Hepatic stellate cell (primary cell): Measurements from ENCODE around the gene MYO10.
A peak's percentile ranks its signal among the peaks of the same experiment; 100 is the strongest.

Source experiments
- DNase-seq: peaks from one replicate; pipeline ENCODE4 v3.0.0; 2011; ENCODE audit warnings: low spot score

Gene MYO10

DNA sequence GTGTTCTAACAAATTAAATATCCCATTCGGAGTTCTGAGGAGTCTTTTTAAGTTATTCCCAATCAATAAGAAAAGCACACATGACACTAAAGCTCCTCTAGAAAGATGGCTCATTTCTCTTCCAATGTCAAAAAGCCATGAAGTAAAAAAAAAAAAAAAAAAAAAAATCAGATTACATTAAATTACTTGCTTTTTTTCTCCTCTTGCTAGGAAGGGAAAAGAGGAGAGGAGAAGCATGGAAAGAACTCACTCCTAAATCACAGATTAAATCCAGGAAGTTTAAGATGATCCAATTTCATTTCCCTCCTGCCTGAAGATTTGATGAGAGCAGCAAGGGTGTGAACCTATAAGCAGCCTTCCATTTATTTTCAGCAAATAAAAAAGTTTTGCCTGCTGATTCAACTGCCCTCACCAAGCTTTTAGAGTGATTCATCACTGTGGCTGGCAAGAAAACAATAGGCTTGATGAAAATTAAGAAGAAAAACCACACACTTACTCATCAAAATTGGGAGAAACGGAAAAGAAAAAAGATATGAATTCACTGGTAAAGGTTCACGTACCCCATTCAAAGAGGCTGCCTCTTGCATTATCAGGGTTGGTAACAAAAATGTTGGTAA, 19.7 kb downstream of the MYO10 start:
- peak; percentile 69 for DNase-seq

DNA sequence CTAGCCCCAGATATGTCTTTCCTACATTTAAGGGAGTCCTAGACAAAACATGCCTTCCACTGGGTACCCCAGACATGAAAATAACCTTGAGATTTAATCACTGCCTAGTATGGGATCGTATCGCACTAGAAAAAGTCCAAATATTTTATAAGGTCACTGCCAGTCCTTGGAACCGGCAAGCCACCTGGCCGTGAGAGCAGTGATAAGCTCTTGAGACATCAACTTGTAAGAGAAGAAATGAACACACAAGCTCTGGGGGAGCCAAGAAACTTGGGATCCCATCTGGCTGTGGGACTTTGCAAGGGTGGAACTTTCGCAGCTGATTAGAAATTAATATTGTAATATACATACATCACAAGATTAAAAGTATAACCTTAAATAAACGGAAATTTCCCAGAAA, 21.5 kb downstream of the MYO10 start:
- no peak for DNase-seq

DNA sequence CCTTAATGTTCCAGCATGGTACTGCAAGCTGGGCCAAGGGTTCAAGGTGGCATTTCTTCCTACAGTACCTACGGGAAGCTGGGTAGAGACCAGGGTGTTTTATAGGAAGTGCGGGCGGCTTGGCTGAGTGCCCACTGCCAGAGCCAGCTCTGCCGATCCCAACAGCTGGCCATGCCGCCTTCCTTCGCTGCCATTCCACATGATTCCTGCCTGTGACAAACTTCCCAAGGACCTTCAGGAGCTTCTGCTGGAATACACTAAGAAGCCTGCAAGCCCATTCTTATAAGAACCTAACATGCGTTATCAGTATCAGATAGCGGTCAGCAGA, 22.0 kb downstream of the MYO10 start:
- DNase-seq, result no peak

DNA sequence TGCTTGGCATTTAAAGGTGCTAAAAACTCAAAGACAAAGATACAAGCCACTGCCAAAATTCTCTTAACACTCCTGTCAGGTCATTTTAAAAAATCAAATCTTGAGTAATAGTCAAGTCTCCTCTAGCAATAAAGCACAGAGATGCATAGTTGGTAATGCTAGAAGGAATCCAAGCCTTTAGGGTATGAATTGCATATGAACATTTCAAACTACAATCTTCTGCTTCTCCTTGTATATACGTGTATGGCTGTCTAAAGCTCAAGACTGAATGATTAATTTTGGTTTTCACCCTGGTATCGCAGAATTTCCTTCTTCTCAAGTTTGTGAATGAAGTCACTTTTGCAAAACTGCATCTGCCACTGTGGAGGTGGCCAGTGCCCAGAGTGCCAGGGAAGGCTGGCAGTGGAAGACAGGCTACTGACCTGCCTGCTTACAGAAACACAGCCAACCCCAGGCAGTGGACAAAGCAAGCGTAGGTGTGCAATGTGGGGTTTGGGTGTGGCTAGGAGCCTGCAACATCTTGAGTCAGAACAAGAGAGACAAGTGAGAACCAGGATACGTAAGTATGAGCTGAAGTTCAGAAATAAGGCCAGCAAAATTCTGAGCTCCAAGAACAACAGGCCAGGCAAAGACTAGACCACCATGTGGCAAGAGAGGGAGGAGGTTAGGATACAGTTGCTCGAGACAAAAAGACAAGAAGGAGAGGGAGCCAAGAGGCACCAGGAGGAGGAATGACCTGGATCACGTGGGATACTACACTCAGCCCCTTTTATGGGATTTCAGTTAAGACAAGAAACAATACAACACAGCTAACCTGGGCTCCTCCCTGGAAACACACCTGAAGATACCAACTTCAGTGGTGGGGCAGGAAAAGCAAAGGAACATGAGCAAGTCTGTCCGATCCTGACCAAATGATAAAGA, 22.6 kb downstream of the MYO10 start:
- DNase-seq, result no peak

DNA sequence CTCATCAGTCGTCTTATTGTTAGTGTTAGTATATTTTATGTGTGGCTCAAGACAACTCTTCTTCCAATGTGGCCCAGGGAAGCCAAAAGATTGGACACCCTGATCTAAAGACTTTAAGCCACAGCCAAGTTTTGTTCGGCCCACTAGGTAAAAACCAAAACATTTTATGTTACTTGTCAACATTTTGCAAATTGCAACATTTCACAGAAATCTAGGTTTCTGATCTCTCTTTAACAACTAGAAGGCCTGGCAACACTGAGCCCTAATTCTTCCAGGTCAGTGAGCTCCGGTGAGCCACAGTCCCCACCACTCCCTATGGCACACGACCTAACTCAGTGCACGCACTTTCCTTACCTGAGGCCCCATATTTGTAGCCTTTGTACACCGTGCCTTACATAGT, 24.0 kb downstream of the MYO10 start:
- DNase-seq, result no peak

DNA sequence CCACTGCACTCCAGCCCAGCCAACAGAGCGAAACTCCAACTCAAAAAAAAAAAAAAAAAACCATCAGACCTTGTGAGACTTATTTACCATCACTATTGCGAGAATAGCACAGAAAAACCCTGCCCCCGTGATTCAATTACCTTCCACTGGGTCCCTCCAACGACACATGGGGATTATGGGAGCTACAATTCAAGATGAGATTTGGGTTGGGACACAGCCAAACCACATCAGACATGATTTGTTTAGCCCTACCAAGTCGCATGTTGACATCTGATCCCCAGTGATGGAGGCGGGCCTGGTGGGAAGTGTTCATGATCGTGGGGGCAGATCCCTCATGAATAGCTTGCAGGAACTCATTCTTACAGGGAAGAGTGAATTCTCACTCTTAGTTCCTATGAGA, 26.6 kb downstream of the MYO10 start:
- DNase-seq, result no peak

DNA sequence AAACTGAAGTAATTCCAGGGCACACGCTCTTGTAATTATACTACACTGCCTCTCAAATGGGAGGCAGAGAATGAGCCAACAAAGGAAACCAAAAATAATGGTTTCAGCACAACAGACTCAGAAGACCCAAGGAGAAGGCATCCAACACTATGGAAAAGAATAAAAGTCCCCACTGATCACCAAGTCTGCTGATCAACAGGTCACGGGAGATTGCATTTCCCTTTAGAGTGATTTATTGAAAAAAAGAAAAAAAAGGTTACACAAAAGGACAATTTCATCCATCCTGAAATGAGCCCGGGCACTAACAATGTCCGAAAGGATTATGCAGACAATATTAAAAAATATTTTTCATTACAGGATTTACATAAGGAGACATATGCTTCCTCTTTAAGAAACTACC, 28.8 kb downstream of the MYO10 start:
- no peak for DNase-seq

DNA sequence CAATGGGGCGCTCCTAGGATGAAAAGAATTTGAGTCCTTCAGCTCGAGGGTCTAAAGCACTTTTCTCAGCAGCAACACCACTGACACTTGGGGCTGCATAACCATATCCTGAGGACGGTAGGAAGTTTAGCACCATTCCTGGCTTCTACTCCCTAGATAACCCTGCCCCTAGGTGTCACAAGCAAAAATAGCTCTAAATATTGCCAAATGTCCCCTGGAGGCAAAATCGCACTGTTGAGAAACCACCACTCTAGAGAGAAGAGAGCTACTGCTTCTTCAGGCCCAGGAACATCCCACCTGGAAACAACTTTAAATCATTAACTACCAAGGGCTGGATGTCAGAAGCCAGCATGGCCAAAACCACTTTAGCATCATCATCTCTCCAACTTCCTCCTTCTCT, 29.8 kb downstream of the MYO10 start:
- no peak for DNase-seq

DNA sequence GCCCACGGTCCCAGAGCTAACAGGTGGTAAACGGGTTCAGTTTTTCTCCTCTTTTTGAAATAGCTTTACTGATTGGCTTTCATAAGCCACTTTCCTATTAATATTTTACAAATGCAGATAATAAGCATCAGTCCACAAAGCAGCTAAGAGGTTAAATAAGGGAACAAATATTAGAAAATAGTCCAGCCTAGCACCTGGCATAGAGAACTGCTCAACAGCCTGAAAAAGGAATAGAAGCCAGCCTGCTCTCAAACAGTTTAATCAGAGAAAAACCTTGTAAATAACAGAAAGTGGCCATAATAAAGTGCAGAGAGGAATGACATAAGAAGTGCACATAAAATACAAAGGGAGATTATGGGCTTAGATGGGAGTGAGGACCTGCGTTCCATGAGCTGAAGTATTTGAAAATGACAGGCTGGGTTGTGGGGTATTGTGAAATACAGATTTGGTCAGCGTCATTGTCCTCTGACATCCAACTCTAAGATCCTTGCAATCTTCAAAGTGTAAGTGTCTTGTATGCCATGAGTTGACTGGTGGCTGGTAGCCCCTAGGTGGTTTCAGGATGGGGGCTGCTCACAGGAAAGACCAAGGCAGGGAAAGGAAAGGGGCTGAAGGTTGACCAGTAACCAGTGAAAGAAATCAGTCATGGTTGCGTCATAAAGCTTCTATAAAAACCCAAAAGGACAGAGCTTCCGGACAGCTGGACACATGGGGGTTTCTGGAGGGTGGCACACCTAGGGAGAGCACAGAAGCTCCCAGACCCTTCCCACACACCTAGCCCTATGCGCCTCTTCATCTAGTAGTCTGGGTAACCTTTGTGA, 32.4 kb downstream of the MYO10 start:
- DNase-seq, result no peak

DNA sequence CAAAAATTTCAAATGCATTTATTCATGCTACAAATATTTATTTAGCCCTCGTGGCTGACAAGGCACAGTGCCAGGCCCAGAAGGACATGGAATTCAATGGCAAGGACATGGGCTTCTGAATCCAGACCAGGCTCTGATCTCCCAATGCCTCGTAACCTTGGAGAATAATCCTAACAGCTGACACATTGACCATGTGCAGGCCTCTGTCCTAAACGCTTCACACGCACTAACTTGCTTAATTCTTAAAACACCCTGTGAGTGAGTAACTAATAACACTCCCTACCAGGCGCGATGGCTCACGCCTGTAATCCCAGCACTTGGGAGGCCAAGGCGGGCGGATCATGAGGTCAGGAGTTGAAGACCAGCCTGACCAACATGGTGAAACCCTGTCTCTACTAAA, 33.2 kb downstream of the MYO10 start:
- DNase-seq, result no peak

DNA sequence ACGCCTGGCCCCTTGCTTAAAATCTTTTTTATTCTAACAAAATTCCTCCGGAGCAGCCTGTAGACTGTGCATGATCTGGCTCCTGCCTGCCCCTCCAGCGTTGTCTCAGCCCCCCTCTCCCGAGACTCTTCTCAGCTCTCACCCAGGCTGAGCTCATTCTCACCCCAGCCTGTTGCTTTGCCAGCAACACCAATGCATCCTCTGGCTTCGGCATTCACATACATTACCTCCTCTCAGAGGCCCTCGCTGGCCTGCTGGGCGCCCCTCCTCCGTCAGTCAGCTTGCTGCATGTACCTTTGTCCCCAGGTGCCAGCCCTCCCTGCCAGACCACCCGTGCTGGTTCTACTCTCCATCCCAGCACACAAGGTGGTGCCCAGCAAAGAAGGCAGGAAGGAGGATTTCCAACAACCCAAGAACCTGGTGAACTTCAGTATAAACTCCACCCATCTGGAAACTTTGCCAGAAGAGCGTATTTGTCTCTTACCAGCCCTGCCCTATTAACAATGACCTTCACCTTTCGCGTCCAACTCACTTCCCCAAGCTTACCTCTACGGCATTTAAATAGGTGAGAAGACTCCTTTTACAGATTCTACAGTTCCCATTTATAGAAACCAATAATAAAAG, 35.0 kb downstream of the MYO10 start:
- DNase-seq, result no peak

DNA sequence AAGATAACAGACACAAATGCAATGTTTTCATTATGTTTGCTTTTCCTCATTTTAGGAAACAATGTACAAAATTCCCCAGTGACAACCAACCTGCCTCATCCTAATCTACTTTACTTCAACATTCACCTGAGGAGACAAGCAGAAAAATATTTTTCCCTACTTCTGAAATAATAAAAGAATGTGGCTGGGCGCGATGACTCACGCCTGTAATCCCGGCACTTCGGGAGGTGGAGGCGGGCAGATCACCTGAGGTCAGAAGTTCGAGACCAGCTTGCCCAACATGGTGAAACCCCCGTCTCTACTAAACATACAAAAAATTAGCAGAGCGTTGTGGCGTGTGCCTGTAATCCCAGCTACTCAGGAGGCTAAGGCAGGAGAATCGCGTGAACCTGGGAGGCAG, 36.9 kb downstream of the MYO10 start:
- DNase-seq, result no peak

DNA sequence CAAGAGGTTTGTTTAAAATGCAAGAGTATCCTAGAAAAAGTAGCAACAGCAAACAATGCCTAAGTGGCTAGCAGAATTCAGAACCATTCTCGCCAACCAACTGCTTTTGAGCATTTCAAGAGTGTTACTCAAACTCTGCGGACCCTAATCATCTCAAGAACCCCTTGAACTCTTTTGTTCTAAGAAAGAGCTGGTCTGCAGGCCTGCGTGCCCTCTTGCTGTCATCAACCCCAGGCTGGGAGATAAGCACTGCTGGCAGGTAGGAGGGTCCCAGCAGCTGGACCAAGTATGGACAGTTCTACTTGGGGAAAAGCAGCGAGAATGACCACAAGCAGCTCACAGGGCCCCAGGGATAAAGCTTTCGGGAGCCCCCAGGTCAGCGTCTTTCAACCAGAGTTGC, 38.3 kb downstream of the MYO10 start:
- no peak for DNase-seq

DNA sequence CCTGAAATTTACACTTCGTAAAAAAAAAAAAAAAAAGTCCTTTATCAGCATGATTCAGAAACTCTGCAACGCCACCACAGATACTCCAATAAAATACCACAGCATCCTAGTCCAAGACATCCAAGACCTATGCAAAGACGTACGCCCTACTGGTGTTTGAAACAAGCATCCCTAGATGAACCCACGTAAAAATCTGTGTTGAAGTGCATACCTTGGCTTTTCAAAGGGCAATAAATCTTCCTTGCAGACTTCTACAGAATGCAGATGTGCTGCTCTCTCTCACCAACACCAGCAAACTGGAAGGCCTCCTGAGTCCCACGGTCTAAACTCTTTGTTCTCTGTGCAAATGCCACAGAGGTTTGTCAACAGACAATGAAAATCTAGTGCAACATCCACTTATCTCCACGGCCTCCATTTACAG, 38.8 kb downstream of the MYO10 start:
- no peak for DNase-seq

DNA sequence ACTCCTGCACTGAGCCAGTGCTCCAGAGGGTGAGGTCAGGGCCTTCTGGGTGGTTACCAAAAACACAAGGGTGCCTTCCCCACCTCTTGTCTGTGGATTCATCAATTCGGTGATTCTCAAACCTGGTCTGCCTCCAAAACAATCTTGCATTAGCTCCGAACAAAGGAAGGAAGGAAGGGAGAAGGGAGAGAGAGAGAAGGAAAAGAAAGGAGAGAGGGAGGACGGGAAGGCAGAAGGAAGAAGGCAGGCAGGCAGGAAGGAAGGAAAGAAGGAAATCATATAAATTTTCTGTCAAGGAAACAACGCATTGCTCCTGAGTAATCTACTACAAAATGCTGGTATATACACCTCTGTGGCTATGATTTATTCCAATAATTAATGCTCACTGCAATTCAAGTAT, 39.3 kb downstream of the MYO10 start:
- DNase-seq, result no peak

DNA sequence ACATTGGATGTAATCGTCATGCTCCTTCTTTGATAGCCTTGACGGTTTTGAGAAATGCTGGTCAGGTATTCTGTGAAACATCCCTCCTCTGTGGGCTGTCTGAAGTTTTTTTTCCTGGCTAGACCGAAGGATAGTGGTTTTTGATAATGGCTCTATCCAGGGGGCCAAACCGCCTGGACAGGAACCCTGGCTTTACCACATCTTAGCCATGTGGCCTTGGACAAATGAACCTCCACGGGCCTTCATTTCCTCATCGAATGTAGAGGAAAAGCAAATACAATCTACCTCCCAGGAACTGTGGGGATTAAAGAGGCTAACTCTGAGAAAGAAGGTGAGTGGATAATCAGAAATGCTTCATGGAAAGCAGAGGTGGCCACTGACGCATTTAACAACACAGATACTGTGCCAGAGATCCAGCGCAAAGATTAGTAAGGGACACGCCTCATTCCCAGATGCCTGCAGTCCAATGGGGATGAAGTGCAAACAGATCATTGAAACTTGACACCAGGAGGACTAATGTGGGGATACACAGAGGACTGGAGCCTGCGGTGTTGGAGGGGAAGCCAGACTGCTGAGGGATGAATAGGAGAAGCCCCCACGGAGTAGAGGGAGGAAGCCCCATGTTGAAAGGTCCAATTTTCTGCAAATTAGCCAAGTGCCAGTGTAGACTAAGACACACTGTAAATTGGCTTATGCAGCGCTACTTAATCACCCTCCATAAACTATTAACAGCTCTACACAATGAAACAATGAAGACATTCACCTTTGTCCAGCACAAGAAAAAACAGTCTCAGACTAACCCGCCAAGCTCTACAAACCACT, 41.6 kb downstream of the MYO10 start:
- no peak for DNase-seq

DNA sequence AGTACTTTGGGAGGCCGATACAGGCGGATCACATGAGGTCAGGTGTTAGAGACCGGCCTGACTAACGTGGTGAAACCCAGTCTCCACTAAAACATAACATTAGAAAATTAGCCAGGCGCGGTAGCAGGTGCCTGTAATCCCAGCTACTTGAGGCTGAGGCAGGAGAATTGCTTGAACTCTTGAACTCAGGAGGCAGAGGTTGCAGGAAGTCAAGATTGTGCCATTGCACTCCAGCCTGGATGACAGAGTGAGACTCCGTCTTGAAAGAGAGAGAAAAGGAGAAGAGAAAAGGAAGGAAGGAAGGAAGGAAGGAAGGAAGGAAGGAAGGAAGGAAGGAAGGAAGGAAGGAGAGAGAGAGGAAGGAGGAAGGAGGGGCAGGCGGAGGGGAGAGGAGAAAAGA, 45.1 kb downstream of the MYO10 start:
- no peak for DNase-seq

DNA sequence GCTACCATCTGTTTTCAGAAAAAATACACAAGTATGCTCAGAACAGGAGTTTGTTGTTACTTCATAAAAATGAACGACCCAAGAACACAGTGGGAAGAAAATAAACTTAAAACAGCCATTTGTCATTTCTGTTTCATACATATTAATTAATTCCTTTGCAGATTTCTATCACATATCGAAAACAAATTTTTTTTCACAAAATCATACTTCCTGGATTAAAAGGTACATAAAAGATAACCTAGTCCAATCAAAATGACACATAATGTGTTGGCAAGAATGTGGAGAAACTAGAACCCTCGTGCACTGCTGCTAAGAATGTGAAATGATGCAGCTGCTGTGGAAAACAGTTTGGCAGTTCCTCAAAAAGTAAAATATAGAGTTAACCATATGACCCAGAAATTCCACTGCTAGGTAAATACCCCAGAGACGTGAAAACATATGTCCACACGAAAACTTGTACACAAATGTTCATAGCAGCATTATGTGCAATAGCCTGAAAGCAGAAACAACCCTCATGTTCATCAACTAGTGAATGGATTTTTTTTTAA, 46.0 kb downstream of the MYO10 start:
- no peak for DNase-seq

DNA sequence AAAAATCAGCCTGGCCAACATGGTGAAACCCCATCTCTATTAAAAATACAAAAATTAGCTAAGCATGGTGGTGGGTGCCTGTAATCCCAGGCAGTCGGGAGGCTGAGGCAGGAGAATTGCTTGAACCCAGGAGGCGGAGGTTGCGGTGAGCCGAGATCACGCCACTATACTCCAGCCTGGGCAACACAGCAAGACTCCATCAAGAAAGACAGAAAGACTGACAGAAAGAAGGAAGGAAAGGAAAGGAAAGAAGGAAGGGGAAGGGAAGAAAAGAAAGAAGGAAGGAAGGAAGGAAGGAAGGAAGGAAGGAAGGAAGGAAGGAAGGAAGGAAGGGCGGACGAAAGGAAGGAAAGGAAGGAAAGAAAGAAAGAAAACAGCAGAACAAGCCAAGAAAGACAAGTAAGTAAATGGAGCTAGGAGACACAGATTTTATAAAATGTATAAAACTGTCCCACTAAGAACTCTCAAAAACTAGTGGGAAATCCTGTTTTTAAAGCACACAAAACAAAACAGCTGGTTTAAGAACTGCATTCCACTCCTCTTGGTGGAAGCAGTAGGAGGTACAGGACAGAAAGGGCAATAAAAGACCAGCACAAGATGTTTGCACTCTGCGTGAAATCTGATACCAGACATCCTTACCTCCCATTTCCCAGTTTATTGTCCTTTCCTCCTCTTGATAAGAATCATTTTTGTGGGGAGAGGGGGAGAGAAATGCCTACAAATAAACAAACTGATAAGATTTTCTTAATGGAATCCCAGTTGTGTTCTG, 46.7 kb downstream of the MYO10 start:
- DNase-seq, result no peak

DNA sequence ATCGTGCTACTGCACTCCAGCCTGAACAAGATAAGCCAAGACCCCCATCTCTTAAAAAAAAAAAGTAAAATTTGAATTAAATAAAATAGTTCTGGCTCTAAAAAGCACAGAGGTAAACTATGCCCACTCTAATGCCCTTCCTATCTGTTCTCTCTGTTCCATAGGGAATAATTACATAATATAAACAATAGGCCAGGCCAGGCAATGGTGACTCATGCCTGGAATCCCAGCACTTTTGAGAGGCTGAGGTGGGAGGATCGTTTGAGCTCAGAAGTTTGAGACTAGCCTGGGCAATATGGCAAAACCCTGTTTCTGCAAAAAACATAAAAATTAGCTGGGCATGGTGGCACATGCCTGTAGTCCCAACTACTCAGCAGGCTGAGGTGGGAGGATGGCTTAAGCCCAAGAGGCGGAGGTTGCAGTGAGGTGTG, 47.4 kb downstream of the MYO10 start:
- DNase-seq, result no peak
